Hepatocyte (in vitro differentiated cells): ENCODE data around the gene OGG1. TPM values are rescaled to one million over a fixed set of nuclear protein-coding genes. Genes with fewer than 3 reads are reported as not detected.
A peak's percentile ranks its signal among the peaks of the same experiment; 100 is the strongest.

Source experiments
- DNase-seq: peaks from one replicate; pipeline ENCODE4 v3.0.0-alpha.2; 2016; ENCODE audit warnings: low spot score
- H2AFZ ChIP-seq: fragments of 200-600 bp; sonication (generic); 2 replicates; pipeline ENCODE4 v1.6.0; 2016; ENCODE audit warnings: antibody characterized with exemption, mild to moderate bottlenecking
- H3K27ac ChIP-seq: fragments of 200-600 bp; sonication (generic); 2 replicates; pipeline ENCODE4 v1.5.1; 2016; ENCODE audit warnings: mild to moderate bottlenecking
- H3K27me3 ChIP-seq: fragments of 200-600 bp; sonication (generic); 2 replicates; pipeline ENCODE4 v1.6.1; 2016
- H3K36me3 ChIP-seq: fragments of 200-600 bp; sonication (generic); replicated peaks from 2 replicates; pipeline ENCODE4 v1.5.1; 2016; ENCODE audit warnings: low read depth; ENCODE audit not compliant: insufficient read depth
- H3K4me1 ChIP-seq: fragments of 200-600 bp; sonication (generic); 2 replicates; pipeline ENCODE4 v1.5.1; 2016; ENCODE audit warnings: mild to moderate bottlenecking, moderate library complexity; ENCODE audit not compliant: insufficient read depth
- H3K4me2 ChIP-seq: fragments of 200-600 bp; sonication (generic); 2 replicates; pipeline ENCODE4 v1.6.0; 2016
- H3K4me3 ChIP-seq: fragments of 200-600 bp; sonication (generic); 2 replicates; pipeline ENCODE4 v1.5.1; 2016; ENCODE audit warnings: mild to moderate bottlenecking
- H3K79me2 ChIP-seq: fragments of 200-600 bp; sonication (generic); 2 replicates; pipeline ENCODE4 v1.6.0; 2017; ENCODE audit warnings: mild to moderate bottlenecking
- H3K9me2 ChIP-seq: fragments of 200-600 bp; sonication (generic); replicated peaks from 2 replicates; pipeline ENCODE4 v1.6.0; 2017; ENCODE audit warnings: mild to moderate bottlenecking; ENCODE audit not compliant: insufficient read depth
- H3K9me3 ChIP-seq: fragments of 200-600 bp; sonication (generic); 2 replicates; pipeline ENCODE4 v1.5.1; 2016; ENCODE audit warnings: low read depth, mild to moderate bottlenecking
- H4K20me1 ChIP-seq: fragments of 200-600 bp; sonication (generic); 2 replicates; pipeline ENCODE4 v1.6.0; 2016; ENCODE audit warnings: mild to moderate bottlenecking; ENCODE audit not compliant: insufficient read depth, poor library complexity, severe bottlenecking
- CTCF ChIP-seq: fragments of 200-600 bp; sonication (generic); IDR thresholded peaks from 2 replicates; pipeline ENCODE4 v1.5.1; 2016; ENCODE audit warnings: antibody characterized with exemption, mild to moderate bottlenecking; ENCODE audit not compliant: poor library complexity
- EZH2 ChIP-seq: fragments of 200-600 bp; sonication (generic); IDR thresholded peaks from 2 replicates; pipeline ENCODE4 v1.6.1; 2016; ENCODE audit warnings: antibody characterized with exemption, mild to moderate bottlenecking, borderline replicate concordance
- EZH2phosphoT487 ChIP-seq: fragments of 200-600 bp; sonication (generic); IDR thresholded peaks from one replicate; pipeline ENCODE4 v1.6.1; 2018; ENCODE audit warnings: antibody characterized with exemption, mild to moderate bottlenecking, low read depth, moderate library complexity; ENCODE audit not compliant: unreplicated experiment, severe bottlenecking
- WGBS: methylation state at CpG from one replicate; pipeline ENCODE4 v1.1.6; 2016; ENCODE audit warnings: low lambda C conversion rate; ENCODE audit errors: missing lambda C conversion rate; 5-methylcytosine and 5-hydroxymethylcytosine counted together
- polyA plus RNA-seq: library from polyadenylated mRNA; unstranded; fragments of >200 nt; fragmentation: Nextera tagmentation; extraction: Ambion mirVana; gene quantifications from 2 replicates; pipeline ENCODE4 v1.2.1, GENCODE V29; 2016
- total RNA-seq: library from RNA; depleted of rRNA; stranded (reverse); fragments of >200 nt; gene quantifications from 2 replicates; pipeline ENCODE4 v1.2.3, GENCODE V29; 2014

The OGG1 gene
- total and polyA plus RNA-seq, 2 experiments from 2014 or later, result 34.7 to 43.2 TPM

- Histone ChIP-seq H3K36me3 (no peaks in the 10 kb centered on the region), H3K4me3 (peak overlapping the region; percentile 81), H3K27me3 (no peaks in the 10 kb centered on the region), H3K4me1 (peaks cover 15% of the 10 kb centered on the region), H3K4me2 (peak overlapping the region; percentile 97), H3K9me2 (no peaks in the 10 kb centered on the region), H3K27ac (peak overlapping the region; percentile 91), H4K20me1 (peaks cover 8% of the 10 kb centered on the region), H2AFZ (peak overlapping the region; percentile 28), H3K9me3 (no peaks in the 10 kb centered on the region), H3K79me2 (peaks cover 62% of the 10 kb centered on the region)
- under 1% methylated on average over 15 of the region's 23 CpGs for WGBS
- no peak for TF ChIP-seq CTCF
- TF ChIP-seq EZH2, result no peak
- TF ChIP-seq EZH2phosphoT487, result no peak
- peak; percentile 67 for DNase-seq
Observed at GRCh38 chr3:9793161-9793781, 43.5 kb downstream of the OGG1 start.

- TF ChIP-seq EZH2, result no peak
- no peak for TF ChIP-seq CTCF
- no peak for TF ChIP-seq EZH2phosphoT487
- H3K4me1 ChIP-seq, result peaks cover 15% of the 10 kb centered on the region
- H2AFZ ChIP-seq, result no peak overlapping the region
- no peaks in the 10 kb centered on the region for H3K9me2 ChIP-seq
- no peaks in the 10 kb centered on the region for H3K27me3 ChIP-seq
- 98% methylated on average over 11 of the region's 11 CpGs for WGBS
- no peak overlapping the region for H3K27ac ChIP-seq
- no peak for DNase-seq
- peaks cover 8% of the 10 kb centered on the region for H4K20me1 ChIP-seq
- H3K4me3 ChIP-seq, result no peak overlapping the region
- no peaks in the 10 kb centered on the region for H3K9me3 ChIP-seq
- H3K4me2 ChIP-seq, result peak overlapping the region; percentile 97
- no peaks in the 10 kb centered on the region for H3K36me3 ChIP-seq
- peaks cover 67% of the 10 kb centered on the region for H3K79me2 ChIP-seq
Observed at GRCh38 chr3:9794400-9794799, 44.6 kb downstream of the OGG1 start.

GRCh38 chr3:9795207-9795606 is 45.5 kb downstream of the OGG1 start:
- H3K4me3 ChIP-seq, result no peak overlapping the region
- H3K9me3 ChIP-seq, result no peaks in the 10 kb centered on the region
- TF ChIP-seq CTCF (no peak), EZH2phosphoT487 (no peak), EZH2 (no peak)
- peaks cover 15% of the 10 kb centered on the region for H3K4me1 ChIP-seq
- H3K4me2 ChIP-seq, result no peak overlapping the region
- no peaks in the 10 kb centered on the region for H3K9me2 ChIP-seq
- peaks cover 8% of the 10 kb centered on the region for H4K20me1 ChIP-seq
- H3K27ac ChIP-seq, result no peak overlapping the region
- H3K79me2 ChIP-seq, result peaks cover 67% of the 10 kb centered on the region
- WGBS, result 93% methylated on average over 5 of the region's 5 CpGs
- H3K27me3 ChIP-seq, result no peaks in the 10 kb centered on the region
- DNase-seq, result no peak
- H3K36me3 ChIP-seq, result no peaks in the 10 kb centered on the region
- no peak overlapping the region for H2AFZ ChIP-seq
